GM10266 (cell line): Measurements from ENCODE around the gene CXADR.

Source experiments
- DNase-seq: peaks from one replicate; pipeline ENCODE4 v3.0.0; 2012; ENCODE audit errors: extremely low spot score
- CTCF ChIP-seq: IDR thresholded peaks from 2 replicates; pipeline ENCODE4 v1.5.1; 2012; ENCODE audit warnings: mild to moderate bottlenecking, low read depth; ENCODE audit not compliant: control insufficient read depth, insufficient read depth; ENCODE audit errors: missing control alignments

Gene CXADR

DNA sequence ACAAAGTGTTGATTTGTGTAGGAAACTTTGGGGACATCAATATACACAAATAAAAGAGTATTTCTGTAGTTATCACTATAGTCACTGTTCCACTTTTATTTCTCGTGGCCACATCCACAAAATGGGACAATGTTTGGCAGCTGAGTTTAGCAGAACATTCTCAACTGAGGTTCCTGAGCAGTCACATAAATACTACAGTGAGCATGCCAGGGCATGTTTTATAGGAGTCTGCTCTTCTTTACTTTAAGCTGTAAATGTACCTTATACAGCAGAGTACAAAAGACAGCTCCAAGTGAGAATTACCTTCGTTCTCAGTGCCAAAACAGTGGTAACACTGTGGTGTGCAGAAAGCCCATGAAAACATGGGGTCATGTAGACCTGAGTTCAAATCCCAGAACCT is 94.8 kb downstream of the CXADR start:
- no peak for TF ChIP-seq CTCF
- DNase-seq: no peak

- DNase-seq: no peak
- TF ChIP-seq CTCF: no peak
Measured at GRCh38 chr21:17609681-17610080, 96.8 kb downstream of the CXADR start.

GRCh38 chr21:17610911-17611310 is 98.1 kb downstream of the CXADR start:
- no peak for TF ChIP-seq CTCF
- no peak for DNase-seq

- TF ChIP-seq CTCF: no peak
- peak; percentile 83 for DNase-seq
Measured at GRCh38 chr21:17611414-17612022, 98.7 kb downstream of the CXADR start.

GRCh38 chr21:17612023-17612564 is 99.3 kb downstream of the CXADR start:
- TF ChIP-seq CTCF: no peak
- DNase-seq: peak; percentile 32

GRCh38 chr21:17612565-17613241 is 99.9 kb downstream of the CXADR start, which contains the start of gene BTG3:
BTG3 (minus strand) TSS chr21:17612901; CDS start chr21:17609144, 3,757 bp downstream.
- no peak for TF ChIP-seq CTCF
- DNase-seq: peak; percentile 95

DNA sequence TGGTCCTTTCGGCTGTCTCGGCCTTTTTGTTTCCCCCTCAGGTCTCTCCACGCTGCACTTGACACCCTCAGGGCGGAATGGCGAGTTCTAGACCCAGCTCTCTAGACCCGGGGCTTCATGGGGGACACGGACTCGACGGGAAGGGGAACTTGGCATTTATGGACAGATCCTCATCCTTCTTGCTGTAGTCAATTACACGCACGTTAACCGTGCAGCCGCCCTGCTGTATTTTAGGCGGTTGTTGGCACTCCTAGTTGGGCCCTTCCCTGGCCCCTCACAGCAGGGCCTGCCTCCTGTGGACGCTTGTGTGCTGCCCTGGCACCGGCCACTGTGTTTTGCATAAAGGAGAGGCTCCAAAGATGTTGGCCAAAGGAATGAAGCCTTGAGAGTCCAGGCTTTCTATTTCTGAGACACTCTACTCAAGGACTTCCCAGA is 100.4 kb downstream of the CXADR start:
- no peak for TF ChIP-seq CTCF
- DNase-seq: peak; percentile 30
